ENCODE measurements around the gene C17orf50.

C17orf50 gene

DNA sequence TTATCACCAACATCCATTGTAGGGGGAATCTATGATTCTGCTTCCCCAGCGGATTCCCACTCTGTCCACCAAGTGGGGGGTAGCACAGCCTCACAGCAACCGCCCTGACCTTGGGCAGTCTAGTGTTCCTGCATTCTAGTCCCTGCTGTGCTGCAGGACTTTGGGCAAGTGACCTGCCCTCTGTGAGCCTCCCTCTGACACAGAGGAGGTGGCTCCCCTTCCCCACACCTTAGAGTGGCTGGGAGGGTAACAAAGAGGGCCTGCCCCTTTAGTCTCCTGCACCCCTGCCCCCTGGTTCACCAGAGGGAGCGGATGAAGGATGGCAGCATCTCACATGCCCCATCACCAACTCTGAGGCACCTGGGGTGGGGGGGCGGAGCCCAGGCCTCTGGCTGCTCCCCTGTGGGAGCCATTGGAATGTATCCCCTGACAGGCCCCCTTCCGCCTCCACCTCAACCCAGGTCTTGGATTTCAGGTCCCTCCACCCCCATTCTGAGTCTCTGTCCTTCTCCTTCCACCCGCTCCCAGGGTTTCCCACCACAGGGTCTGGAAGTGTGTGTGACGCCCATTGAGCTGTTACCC, 17.7 kb upstream of the C17orf50 start:
- Histone ChIP-seq H3K27me3 (ENCODE audit: control insufficient read depth, low read length) (peaks cover 7% of the 10 kb centered on the region), H3K9me3 (ENCODE audit: control insufficient read depth, insufficient read depth, low read length) (no peaks in the 10 kb centered on the region), H3K4me2 (ENCODE audit: low read length) (no peak overlapping the region), H3K9me2 (replicated peaks; ENCODE audit: control insufficient read depth, low read length) (no peaks in the 10 kb centered on the region), H3K79me2 (ENCODE audit: control insufficient read depth, low read length) (no peaks in the 10 kb centered on the region), H3K4me3 (ENCODE audit: low read length) (no peak overlapping the region), H3K36me3 (ENCODE audit: control insufficient read depth, low read length) (no peaks in the 10 kb centered on the region), H3F3A (ENCODE audit: control insufficient read depth, insufficient read depth) (no peaks in the 10 kb centered on the region), H3K4me1 (ENCODE audit: control insufficient read depth, low read length) (no peaks in the 10 kb centered on the region), H4K20me1 (ENCODE audit: control insufficient read depth, insufficient read depth, low read depth, low read length) (no peaks in the 10 kb centered on the region), H3K27ac (ENCODE audit: low read depth, low read length) (no peak overlapping the region)
- no peak for TF ChIP-seq EZH2phosphoT487 (IDR thresholded peaks at IDR 0.05; ENCODE audit: borderline replicate concordance, low read length)
- TF ChIP-seq, protein P1, sequence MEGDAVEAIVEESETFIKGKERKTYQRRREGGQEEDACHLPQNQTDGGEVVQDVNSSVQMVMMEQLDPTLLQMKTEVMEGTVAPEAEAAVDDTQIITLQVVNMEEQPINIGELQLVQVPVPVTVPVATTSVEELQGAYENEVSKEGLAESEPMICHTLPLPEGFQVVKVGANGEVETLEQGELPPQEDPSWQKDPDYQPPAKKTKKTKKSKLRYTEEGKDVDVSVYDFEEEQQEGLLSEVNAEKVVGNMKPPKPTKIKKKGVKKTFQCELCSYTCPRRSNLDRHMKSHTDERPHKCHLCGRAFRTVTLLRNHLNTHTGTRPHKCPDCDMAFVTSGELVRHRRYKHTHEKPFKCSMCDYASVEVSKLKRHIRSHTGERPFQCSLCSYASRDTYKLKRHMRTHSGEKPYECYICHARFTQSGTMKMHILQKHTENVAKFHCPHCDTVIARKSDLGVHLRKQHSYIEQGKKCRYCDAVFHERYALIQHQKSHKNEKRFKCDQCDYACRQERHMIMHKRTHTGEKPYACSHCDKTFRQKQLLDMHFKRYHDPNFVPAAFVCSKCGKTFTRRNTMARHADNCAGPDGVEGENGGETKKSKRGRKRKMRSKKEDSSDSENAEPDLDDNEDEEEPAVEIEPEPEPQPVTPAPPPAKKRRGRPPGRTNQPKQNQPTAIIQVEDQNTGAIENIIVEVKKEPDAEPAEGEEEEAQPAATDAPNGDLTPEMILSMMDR (IDR thresholded peaks at IDR 0.05; ENCODE audit: low read depth, low read length, poor library complexity, severe bottlenecking), result no peak

DNA sequence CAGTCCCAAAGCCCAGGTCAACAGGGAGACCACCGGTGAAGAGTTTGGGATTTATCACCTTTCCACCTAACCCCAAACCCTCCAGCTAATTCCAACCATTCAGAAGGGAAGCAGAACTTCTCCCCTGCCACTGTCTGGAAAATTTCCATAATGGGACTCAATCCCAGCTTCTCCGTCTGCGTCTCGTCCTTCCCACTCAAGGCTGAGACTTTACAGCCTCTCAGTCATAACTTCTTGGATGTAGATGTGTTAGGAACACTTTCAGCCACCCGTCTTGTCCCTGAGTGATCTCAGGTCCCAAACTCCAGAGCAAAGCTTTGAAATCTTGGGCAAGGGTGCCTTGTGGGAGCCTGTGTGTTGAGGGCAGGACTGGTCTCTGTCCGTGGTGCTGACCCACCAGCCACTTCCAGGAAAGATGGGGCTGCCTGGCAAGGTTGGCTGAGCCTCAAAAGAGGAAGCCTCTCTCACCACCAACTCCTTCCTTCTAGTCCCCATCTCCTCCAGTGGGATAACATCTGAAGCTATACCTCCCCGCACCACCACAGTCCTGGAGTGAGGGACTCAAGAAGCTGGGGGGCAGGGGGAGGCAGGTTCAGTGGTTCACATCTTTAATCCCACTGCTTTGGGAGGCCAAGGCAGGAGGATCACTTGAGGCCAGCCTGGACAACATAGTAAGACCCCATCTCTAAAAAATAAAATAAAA, 16.9 kb upstream of the C17orf50 start:
- H3K27me3 ChIP-seq (ENCODE audit: control insufficient read depth, low read length), result peaks cover 9% of the 10 kb centered on the region
- H3K4me3 ChIP-seq (ENCODE audit: low read length), result no peak overlapping the region
- H3K9me3 ChIP-seq (ENCODE audit: control insufficient read depth, insufficient read depth, low read length), result no peaks in the 10 kb centered on the region
- no peaks in the 10 kb centered on the region for H3F3A ChIP-seq (ENCODE audit: control insufficient read depth, insufficient read depth)
- H3K79me2 ChIP-seq (ENCODE audit: control insufficient read depth, low read length), result no peaks in the 10 kb centered on the region
- H3K9me2 ChIP-seq (replicated peaks; ENCODE audit: control insufficient read depth, low read length), result no peaks in the 10 kb centered on the region
- no peak overlapping the region for H3K4me2 ChIP-seq (ENCODE audit: low read length)
- no peaks in the 10 kb centered on the region for H4K20me1 ChIP-seq (ENCODE audit: control insufficient read depth, insufficient read depth, low read depth, low read length)
- no peak overlapping the region for H3K27ac ChIP-seq (ENCODE audit: low read depth, low read length)
- no peaks in the 10 kb centered on the region for H3K4me1 ChIP-seq (ENCODE audit: control insufficient read depth, low read length)
- TF ChIP-seq, protein P1 (IDR thresholded peaks at IDR 0.05; ENCODE audit: low read depth, low read length, poor library complexity, severe bottlenecking), result no peak
- no peak for TF ChIP-seq EZH2phosphoT487 (IDR thresholded peaks at IDR 0.05; ENCODE audit: borderline replicate concordance, low read length)
- no peaks in the 10 kb centered on the region for H3K36me3 ChIP-seq (ENCODE audit: control insufficient read depth, low read length)

DNA sequence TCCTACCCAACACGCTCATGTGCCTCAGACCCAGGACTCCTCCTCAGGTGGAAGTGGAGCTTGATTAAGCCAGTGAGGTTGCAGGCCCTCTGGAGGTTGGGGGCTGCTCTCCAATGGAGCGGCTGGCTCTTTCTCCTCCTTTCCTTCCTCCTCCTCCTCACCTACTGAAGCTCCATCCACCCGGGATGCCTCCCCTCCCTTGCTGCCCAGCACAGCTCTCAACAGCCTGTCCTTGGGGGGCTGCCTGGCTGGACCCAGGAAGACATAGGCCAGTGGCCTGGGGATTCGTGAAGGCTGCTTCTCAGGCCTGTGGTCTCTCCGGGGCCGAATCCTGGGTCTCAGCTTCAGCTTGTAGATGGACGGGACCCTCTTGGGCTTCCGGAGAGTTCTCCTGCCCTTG, 15.9 kb upstream of the C17orf50 start:
- peaks cover 2% of the 10 kb centered on the region for H3K4me1 ChIP-seq (ENCODE audit: control insufficient read depth, low read length)
- no peaks in the 10 kb centered on the region for H3K9me2 ChIP-seq (replicated peaks; ENCODE audit: control insufficient read depth, low read length)
- H3F3A ChIP-seq (ENCODE audit: control insufficient read depth, insufficient read depth), result no peaks in the 10 kb centered on the region
- no peak overlapping the region for H3K27ac ChIP-seq (ENCODE audit: low read depth, low read length)
- peaks cover 16% of the 10 kb centered on the region for H3K27me3 ChIP-seq (ENCODE audit: control insufficient read depth, low read length)
- TF ChIP-seq EZH2phosphoT487 (IDR thresholded peaks at IDR 0.05; ENCODE audit: borderline replicate concordance, low read length), result no peak
- no peaks in the 10 kb centered on the region for H3K9me3 ChIP-seq (ENCODE audit: control insufficient read depth, insufficient read depth, low read length)
- H3K4me3 ChIP-seq (ENCODE audit: low read length), result no peak overlapping the region
- no peaks in the 10 kb centered on the region for H3K36me3 ChIP-seq (ENCODE audit: control insufficient read depth, low read length)
- no peaks in the 10 kb centered on the region for H4K20me1 ChIP-seq (ENCODE audit: control insufficient read depth, insufficient read depth, low read depth, low read length)
- no peak overlapping the region for H3K4me2 ChIP-seq (ENCODE audit: low read length)
- H3K79me2 ChIP-seq (ENCODE audit: control insufficient read depth, low read length), result no peaks in the 10 kb centered on the region

DNA sequence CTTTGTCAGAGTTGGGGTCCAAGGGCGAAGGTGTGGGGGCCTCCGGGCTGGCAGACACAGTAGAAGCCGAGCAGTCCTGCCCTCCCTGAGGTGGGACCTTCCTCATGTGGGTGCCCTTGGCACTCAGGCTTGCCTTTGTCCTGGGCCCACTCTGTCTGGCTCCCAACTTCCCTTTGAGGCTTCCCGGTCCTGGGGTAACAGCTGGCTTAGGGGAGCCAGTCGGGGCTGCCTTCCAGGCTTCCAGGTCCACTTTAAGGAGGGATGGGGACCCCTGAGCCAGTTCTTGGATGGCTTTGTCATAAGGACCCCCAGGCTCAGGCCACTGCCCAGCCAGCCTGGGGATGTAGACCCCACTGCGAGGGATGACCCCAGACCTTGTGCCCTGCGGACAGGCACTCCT, 15.4 kb upstream of the C17orf50 start:
- Histone ChIP-seq H3F3A (ENCODE audit: control insufficient read depth, insufficient read depth) (no peaks in the 10 kb centered on the region), H3K4me3 (ENCODE audit: low read length) (no peak overlapping the region), H3K27me3 (ENCODE audit: control insufficient read depth, low read length) (peaks cover 20% of the 10 kb centered on the region), H3K4me2 (ENCODE audit: low read length) (no peak overlapping the region), H3K9me2 (replicated peaks; ENCODE audit: control insufficient read depth, low read length) (no peaks in the 10 kb centered on the region), H3K4me1 (ENCODE audit: control insufficient read depth, low read length) (peaks cover 6% of the 10 kb centered on the region), H3K79me2 (ENCODE audit: control insufficient read depth, low read length) (no peaks in the 10 kb centered on the region), H4K20me1 (ENCODE audit: control insufficient read depth, insufficient read depth, low read depth, low read length) (no peaks in the 10 kb centered on the region), H3K27ac (ENCODE audit: low read depth, low read length) (no peak overlapping the region), H3K36me3 (ENCODE audit: control insufficient read depth, low read length) (no peaks in the 10 kb centered on the region), H3K9me3 (ENCODE audit: control insufficient read depth, insufficient read depth, low read length) (no peaks in the 10 kb centered on the region)
- TF ChIP-seq EZH2phosphoT487 (IDR thresholded peaks at IDR 0.05; ENCODE audit: borderline replicate concordance, low read length), result no peak
- TF ChIP-seq, protein P1 (IDR thresholded peaks at IDR 0.05; ENCODE audit: low read depth, low read length, poor library complexity, severe bottlenecking), result no peak

All from DOHH2 (cell line).